WI38 (cell line): ENCODE results near the gene MAFG.
"Not testable (repeated sequence)": the region's sequence is repeated elsewhere in the genome, so short reads cannot be mapped to it uniquely, and the experiment has no call there.

Source experiments
- H3K4me3 ChIP-seq: 2 replicates; pipeline ENCODE4 v1.5.1; 2011; ENCODE audit warnings: low read depth, mild to moderate bottlenecking, control low read depth, low read length
- TF ChIP-seq, protein P1 (sequence below): IDR thresholded peaks from 2 replicates; pipeline ENCODE4 v1.5.1; 2012; ENCODE audit warnings: low read depth, mild to moderate bottlenecking, control low read depth, low read length

Gene MAFG

DNA sequence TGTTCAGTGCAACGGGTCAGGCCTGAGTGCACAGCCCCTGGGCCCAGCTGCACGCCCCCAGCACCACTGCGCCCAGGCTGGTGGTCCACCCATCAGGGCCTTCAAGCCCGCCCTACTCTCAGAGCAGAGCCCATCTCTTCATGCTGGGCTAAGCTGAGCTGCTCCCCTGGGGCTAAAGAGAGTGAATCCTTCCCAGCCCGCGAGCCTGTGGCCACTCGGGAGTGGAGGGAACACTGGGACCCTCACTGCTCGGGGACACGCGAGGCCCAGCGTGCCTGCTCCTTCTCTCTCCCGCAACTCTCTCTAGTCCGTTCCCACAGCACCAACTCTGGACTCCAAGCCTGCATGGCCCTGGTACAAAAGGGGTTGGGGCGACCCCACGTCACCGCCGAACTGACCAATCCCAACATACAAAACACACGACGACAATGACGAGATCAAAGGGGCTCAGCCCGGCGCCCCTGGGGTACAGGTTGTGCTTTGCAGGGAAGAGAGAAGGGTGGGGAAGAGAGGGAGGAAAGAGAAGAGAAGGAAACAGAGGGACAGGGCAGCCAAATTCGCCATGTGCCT is 5.5 kb downstream of the MAFG start:
- no peak overlapping the region for H3K4me3 ChIP-seq
- TF ChIP-seq, protein P1, sequence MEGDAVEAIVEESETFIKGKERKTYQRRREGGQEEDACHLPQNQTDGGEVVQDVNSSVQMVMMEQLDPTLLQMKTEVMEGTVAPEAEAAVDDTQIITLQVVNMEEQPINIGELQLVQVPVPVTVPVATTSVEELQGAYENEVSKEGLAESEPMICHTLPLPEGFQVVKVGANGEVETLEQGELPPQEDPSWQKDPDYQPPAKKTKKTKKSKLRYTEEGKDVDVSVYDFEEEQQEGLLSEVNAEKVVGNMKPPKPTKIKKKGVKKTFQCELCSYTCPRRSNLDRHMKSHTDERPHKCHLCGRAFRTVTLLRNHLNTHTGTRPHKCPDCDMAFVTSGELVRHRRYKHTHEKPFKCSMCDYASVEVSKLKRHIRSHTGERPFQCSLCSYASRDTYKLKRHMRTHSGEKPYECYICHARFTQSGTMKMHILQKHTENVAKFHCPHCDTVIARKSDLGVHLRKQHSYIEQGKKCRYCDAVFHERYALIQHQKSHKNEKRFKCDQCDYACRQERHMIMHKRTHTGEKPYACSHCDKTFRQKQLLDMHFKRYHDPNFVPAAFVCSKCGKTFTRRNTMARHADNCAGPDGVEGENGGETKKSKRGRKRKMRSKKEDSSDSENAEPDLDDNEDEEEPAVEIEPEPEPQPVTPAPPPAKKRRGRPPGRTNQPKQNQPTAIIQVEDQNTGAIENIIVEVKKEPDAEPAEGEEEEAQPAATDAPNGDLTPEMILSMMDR = no peak

DNA sequence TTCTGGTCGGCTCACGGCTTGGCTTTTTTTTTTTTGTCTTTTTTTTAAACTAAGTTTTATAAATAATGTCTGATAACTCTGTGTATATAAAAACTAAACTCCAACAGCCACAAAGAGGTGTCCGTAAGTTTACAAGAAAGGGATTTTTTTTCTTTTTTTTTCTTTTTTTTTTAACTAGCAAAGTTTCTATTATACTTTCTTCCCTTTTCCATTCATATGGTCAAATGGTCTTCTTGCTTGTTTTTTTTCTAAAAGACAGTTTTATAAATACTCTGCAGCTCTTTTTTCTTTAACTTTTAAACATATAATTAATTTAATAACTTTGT is 6.0 kb downstream of the MAFG start:
- TF ChIP-seq, protein P1 = no peak
- no peak overlapping the region for H3K4me3 ChIP-seq

DNA sequence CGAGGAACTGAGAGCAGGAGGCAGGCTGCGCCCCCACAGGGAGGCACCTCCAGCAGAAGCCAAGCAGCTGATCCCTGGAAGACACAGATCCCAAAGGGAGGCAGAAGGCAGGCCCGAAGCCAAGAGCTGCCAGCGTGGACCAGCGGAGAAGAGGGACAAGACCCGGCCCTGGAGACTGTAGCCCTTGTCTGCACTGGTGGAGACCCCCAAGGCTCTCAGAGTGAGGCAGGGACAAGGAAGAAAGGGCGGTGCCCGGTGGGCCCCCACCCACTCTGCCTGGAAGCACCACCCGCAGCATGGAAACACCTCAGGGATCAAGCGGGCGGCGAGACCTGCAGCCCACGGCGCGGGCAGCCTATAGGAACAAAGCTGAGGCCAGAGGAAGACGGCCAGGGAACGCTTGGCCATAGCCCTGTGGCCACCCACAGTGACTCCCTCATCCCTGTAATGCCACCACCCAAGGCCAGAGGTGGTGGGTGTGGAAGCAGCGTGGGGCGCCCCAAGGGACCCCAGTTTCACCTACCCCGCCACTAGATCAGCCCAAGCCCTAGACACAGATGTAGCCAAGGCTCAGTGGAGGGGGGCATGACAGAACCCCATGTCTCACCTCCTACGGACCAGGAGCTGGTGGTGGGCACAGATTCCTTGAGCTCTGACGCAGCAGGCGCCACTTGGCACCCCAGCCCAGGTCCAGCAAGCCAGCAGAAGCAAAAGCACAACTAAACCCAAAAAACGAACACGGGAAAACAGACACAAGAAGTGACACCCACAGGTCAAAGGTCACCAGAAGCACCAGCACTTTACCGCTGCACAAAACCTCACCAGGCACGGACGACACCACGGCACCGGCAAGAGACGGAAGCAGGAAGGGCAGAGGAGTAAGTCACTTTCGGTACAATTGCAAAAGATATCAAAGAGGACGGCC is 6.7 kb downstream of the MAFG start:
- TF ChIP-seq, protein P1 = no peak
- no peak overlapping the region for H3K4me3 ChIP-seq

DNA sequence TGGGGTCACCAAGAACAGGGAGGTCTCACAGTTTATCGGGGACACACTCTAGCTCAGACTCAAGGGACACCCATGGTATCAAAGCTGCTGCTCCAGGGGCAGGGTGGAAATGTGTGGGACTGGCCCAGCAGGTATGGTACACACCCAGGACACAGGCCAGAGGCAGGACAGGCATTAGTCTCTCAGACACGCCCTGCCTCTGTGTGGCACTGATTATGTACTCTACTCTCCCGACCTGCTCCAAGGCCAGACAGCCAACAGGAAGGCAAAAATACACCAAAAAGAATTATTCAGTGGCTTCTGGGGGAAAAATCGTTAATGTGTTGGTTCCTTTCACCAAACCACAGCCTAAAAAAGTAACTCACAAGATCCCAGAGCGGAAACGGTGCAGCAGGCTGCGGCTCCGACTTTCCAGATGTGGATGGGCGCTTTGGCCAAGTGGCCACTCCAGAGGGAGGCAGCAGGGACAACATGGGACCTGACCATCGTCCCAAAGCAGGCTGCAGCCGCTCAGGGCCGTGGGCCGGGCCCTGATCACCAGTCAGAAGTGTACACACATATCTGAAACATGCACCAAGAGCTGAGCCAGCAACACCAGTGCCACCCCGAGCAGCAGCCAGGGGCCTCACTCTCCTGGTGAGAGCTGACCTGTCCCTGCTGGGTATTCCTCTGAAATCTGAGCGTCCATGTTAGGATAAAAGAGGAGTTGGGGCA is 8.5 kb downstream of the MAFG start:
- TF ChIP-seq, protein P1 = no peak
- H3K4me3 ChIP-seq = no peak overlapping the region

DNA sequence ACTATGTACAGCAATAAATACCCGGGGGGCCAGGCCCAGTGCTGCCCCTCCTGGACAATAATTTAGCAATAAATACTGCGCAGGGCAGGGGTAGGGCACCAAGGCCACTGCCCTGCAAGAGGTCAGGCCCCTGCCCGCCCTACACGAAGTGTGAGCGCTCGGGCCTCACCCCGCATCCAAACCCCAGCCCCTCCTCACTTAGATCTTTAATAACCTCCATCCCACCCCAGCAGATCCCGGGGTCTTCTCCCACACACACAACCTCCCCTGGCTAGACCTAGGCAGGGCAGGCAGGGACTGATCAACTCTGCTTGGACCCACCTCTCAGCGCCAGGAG is 9.2 kb downstream of the MAFG start:
- H3K4me3 ChIP-seq = not testable (repeated sequence)

DNA sequence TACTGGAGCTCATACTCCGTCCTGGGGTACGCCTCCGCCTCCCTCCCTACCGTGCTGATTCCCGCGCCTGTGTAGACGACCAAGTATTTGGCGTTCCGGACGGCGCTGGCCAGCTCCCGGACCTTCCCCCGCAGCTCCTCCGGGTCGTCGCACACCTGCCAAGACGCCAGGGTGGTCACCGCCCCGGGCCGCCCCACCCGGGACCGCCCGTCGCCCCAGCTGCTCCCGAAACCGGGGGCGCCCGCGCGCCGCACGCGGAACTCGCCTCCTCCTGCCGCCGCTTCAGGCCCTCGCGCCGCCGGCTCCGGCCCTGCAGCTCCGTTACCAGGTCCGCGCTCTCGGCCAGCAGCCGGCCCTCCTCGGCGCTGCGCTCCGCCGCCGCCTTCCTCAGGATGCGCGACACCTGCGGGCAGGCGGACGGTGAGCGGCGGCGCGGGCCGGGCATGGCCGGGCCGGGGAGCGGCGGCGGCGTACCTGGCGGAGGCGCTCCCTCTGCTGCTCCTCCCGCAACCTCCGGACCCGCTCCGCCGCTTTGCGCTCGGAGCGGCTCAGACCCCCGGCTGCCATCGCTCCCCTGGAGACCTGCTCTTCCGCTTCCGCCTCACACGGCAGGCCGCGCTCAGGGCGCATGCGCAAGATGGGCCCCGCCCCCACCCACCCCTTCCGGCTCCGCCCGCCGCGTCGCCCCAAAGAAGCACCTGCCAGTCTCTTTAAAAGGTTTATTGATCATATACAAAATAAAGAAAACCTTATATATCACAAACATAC is 9.8 kb downstream of the MAFG start, which contains the start of gene SIRT7:
Gene SIRT7 (minus strand): TSS at position 612 of the 768 bp plus-strand sequence. CDS start 45 bp downstream, at position 567.
- TF ChIP-seq, protein P1 = no peak
- H3K4me3 ChIP-seq = peak within 1 kb of the TSS; percentile 66

DNA sequence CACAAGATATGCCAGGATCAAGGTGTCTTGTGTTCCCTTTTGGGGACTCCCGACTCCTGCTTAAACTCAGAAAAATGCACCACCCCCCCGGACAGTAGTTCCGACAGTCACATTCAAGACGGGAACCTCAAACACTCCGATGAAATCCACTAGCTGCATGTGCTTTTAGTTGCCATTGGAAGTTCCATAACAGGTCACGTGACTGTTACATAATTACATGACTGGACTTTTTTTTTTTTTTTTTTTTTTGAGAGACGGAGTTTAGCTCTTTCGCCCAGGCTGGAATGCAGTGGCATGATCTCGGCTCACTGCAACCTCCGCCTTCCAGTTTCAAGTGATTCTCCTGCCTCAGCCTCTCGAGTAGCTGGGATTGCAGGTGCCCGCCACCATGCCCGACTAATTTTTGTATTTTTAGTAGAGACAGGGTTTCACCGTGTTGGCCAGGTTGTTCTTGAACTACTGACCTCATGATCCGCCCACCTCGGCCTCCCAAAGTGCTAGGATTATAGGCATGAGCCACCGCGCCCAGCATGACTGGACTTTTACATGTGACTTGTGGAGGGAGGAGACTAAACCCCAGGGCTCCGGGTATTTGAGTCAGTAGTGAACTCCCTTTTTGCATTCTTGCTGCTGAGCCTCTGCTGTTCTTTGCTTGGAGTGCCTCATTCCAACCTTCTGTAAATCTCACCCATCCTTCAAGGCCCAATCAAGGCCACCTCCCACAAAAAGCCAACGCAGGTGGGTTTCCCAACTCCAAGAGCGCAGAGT is 11.1 kb downstream of the MAFG start:
- TF ChIP-seq, protein P1 = no peak
- peak overlapping the region; percentile 66 for H3K4me3 ChIP-seq
